OCI-LY3 (cell line): ENCODE results near the gene PIK3R5.

Experiments
- EZH2phosphoT487 ChIP-seq: fragments of 200-600 bp; shearing (Covaris generic); IDR thresholded peaks from 2 replicates; pipeline ENCODE4 v1.6.1; 2018; ENCODE audit warnings: antibody characterized with exemption, mixed run types, low read depth
- TF ChIP-seq, protein P1 (sequence below): fragments of 200-600, 300-600 bp; sonication (generic); IDR thresholded peaks from 2 replicates; pipeline ENCODE4 v1.5.1; 2014; ENCODE audit warnings: antibody characterized with exemption, low read length, low read depth

DNA sequence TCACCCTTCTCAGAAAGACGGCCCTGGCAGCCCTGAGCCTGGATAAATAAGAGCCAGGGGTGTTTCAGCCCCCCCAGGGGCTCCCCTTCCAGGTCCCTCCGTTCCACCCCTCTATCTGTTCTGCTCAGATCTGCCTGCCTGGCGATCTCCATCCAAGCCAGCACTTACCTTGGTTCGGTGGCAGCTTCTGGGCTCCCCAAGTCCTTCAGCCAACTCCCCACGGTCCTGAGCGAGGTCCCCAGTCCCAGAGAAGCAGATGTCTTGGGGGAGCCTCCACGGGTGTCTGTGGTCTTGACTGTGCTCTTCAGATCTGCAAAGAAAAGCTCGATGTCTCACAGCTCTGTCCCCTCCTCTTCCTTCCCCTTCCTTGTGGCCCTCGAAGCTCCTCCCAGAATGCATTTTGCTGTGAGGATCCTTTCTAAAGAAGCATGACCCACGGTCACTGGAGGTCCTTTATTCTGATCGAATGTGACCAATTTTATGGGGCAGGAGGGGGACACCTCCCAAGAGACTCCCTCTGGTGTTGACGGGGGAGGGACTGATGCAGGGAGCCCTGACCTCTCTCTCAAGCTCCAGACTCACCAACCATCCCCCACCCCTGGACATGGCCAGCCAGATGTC is 98.0 kb downstream of the PIK3R5 start, which contains the start of gene PIK3R6:
- TF ChIP-seq, protein P1, sequence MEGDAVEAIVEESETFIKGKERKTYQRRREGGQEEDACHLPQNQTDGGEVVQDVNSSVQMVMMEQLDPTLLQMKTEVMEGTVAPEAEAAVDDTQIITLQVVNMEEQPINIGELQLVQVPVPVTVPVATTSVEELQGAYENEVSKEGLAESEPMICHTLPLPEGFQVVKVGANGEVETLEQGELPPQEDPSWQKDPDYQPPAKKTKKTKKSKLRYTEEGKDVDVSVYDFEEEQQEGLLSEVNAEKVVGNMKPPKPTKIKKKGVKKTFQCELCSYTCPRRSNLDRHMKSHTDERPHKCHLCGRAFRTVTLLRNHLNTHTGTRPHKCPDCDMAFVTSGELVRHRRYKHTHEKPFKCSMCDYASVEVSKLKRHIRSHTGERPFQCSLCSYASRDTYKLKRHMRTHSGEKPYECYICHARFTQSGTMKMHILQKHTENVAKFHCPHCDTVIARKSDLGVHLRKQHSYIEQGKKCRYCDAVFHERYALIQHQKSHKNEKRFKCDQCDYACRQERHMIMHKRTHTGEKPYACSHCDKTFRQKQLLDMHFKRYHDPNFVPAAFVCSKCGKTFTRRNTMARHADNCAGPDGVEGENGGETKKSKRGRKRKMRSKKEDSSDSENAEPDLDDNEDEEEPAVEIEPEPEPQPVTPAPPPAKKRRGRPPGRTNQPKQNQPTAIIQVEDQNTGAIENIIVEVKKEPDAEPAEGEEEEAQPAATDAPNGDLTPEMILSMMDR, result no peak
- no peak for TF ChIP-seq EZH2phosphoT487
